Globus pallidus (tissue), 1 donor: Measurements from ENCODE around the gene ANKS1B.
A peak's percentile ranks its signal among the peaks of the same experiment; 100 is the strongest.
"Not testable (repeated sequence)": the region's sequence is repeated elsewhere in the genome, so short reads cannot be mapped to it uniquely, and the experiment has no call there.

Experiments
- DNase-seq: peaks from one replicate; pipeline ENCODE4 v3.0.0-alpha.2; 2015; ENCODE audit warnings: low spot score

Gene ANKS1B

DNA sequence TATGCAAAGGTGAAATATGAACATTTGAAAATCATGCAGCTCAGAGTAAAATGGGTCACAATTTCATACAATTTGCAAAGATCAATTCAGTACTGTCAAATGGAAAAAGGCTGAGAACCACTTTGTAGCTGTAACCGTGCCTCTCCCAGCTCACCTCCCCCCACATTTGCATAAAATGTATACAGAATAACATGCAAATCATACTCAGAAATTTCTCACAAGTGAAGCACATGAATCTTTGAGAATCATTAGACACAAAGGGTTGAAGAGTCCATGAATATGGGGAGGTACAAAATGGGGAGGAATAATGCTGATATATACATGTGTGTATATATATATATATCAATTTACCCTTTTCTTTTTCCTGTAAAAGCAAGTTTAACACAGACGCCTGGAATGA is 1177.5 kb downstream of the ANKS1B start:
- no peak for DNase-seq

DNA sequence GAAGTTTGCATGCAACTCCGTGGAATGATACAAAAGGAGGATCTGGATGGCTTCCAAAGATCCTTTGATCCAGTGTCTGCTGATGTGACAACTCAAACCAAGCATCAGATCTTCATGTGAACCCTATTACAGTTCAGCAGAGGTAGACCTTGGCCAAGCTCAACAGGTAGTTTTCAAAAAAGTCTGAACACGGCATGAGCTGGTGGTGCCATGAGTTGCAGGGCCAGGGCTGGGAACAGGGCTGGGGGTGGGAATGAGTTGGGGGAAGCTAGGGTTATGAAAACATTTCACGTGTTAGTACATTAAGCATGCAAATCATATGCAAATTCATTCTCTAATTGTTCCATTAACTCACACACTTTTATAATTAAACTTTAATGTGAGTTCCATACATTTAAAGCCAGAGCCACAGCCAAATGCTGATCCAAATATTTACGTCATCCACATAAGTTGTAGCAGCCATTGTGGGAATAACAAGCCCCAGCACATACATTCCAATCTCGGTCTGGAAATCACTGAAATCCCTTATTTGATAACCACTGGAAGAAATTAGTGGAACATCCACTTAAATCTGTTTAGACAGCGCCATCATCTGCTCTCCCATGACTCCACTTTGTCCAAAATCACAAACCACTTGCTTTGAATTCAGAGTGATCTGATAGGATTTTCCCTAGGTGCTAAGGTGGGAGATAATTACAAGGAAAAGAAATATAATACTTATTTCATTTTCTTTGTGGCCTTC is 1181.1 kb downstream of the ANKS1B start:
- DNase-seq, result no peak

DNA sequence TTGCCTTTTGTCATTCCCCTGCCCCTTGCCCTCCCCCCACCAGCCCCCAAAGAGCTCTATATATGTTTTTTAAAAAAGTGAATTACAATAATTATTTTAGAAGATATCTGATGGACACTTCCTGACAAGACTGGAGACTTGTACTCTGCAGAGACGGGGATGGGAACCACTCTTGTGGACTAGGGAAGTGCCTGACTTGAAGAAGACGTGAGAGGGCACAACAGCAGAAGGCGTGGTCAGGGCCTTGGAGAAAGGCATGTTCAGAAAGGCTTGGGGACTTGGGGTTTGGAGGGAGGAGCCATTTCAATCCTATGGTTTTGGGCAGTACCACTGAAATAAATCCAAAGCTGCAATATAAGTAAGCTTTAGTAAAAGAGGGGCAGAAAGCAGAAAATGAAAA is 1184.9 kb downstream of the ANKS1B start:
- DNase-seq, result no peak

DNA sequence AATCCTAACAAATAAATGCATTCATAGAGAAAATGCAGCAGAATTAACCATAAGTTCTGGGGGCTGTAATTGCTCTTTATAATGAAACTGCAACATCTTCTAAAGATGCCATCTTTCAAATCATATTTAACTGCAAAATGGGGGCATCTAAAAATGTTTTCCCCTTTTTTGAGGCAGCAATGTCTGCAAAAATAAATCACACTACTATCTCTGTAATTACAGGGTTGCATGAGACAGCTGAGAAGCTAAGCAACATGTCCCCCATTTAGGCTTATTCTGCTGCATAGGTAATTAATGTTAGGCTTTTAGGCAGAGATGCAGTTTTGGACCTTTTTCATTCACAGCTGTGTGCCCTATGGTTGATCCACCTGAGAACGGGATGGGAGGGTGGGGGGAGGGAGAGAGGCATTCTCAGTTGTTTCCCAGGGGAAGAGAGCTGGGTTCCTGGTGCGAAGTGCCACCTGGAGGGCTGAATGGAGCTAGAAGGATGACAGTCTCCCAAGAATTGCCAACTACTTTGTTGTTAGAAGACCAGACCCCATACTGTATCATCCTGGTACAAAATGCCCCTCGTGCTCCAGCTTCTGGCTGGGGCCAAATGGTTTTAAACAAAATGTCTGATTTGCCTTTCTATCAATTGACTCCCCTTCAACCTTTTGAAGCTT is 1185.5 kb downstream of the ANKS1B start:
- DNase-seq, result no peak

DNA sequence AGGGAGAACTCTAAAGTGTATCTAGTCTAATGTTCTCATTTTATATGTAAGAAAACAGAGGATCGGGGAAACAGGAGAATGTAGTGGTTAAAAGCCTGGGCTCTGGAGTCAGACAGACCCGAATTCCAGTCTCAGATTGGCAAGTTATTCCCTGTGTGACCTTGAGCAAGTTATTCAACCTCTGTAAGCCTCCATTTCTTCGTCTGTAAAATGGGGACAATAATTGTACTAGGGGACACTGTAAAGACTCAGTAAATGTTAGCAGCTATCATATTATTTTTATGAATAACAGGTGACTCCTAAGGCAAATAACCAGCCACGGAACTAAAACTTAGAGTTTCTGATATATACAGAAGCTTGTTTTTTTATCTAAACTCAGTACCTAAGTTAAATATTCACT is 1187.5 kb downstream of the ANKS1B start:
- no peak for DNase-seq

DNA sequence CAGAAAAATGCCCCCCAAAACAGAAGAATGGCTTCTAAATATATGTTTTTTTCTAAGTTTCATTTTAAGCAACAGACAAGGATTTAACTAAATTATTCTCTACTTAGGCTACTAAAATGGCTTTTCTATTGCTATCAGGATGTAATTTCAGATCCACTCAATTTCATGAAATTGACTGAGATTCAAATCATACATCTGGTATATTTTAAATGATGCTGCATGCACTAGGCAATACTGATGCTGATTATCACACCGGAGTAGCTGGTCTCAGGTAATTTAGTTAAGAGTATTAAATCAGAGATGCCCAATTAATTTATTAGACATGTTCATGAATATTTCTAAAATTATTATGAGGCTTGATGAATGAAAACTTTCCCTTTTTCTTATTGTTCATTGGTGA is 1188.0 kb downstream of the ANKS1B start:
- no peak for DNase-seq

DNA sequence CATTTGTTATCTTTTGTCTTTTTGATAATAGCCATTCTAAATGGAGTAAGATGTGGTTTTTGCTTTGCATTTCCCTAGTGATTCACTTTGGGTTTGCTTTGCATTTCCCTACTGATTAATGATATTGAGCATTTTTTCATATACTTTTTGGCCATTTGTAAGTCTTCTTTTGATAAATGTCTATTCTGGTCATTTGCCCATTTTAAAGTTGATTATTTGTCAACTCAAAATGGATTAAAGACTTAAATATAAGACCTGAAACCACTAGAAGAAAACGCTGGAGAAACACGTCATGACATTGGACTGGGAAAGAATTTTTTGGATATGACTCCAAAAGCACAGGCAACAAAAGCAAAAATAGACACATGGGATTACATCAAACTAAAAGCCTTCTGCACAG is 1191.6 kb downstream of the ANKS1B start:
- DNase-seq, result no peak

DNA sequence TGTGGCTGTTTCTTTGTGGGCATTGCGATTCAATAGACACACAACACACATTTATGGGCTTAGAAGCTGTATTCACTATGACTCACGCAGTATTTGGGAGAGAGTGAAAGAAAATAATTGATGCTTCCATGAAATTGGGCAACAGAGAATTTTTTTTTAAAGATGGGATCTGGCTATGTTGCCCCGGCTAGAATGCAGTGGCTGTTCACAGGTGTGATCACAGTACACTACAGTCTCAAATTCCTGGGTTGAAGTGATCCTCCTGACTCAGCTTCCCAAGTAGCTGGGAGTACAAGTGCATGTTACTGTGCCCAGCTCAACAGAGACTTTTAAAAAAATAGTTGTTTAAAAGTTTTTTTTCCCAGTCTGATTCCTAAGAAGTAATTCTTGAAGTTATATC is 1193.3 kb downstream of the ANKS1B start:
- no peak for DNase-seq

DNA sequence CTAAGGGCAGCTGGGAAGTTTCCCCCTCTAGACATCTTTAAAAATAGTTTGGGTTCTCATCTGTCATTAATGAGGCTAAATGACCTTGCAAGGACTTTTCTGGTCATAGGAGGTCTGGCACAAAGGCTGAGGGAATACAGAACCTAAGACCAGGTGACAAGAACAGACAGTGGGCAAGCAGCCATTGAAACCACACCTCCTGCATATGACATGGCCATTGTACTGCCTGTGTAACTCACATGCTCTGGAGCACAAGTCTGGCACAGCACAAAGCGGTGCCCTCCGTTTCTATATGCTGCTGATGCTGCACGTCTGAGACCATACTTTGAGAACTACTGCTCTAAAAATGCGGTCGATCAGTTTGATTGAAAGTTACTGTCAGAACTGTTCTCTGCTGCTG is 1196.3 kb downstream of the ANKS1B start:
- DNase-seq, result no peak

DNA sequence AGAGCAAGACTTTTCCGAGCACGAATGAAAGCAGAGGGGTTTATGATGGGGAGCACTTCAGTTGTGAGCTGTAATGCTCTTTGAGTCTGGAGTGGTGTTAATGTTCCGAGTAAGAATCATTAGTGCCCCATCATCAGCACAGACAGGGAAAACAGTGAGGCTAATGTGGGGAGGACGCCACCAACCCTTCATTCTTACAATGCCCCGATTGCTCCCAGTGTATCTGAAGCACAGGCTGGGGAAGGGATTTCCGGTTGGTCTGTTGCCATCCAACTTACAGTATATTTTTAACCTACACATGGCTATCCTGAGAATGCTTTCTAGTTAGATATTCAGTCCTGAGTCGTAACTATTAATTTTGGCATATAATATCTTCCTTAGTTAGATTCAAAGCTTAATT is 1198.1 kb downstream of the ANKS1B start:
- no peak for DNase-seq

DNA sequence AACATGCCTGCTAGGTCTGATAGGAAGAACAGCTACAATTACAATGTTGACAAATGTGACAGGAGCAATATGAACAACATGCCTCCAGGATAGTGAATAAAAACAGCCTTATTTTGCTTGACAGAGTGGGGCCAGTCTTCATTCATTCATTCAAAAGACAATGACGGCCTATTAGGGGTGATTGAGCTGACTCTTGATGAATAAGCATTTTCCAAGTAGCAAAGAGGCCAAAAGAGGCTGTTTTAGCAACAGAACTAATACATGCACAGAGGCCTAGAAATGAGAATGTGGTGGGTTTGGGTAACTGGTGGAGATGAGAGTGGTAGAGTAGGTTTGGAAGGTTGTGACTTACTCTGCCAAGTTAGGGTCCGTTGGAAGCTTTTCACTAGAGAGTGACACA is 1201.3 kb downstream of the ANKS1B start:
- DNase-seq, result no peak

DNA sequence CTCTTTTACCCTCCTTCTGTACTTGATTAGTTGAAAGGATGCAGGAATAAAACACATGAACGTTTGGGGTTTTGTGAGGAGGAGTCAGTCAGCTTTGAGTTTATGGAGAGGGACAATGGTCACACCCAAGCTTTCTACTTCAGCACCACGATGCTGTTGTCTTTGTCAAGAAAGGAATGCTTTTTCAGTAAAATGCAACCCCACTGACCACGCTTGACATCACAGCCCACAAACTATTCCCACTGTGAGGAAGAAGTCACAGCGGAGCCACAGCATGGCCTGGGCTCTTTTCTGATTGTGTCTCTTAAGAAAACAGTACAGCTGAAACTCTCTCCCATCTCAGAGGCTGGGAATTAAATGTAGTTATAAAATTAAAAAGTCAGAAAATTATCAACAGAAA is 1204.5 kb downstream of the ANKS1B start:
- DNase-seq, result no peak

DNA sequence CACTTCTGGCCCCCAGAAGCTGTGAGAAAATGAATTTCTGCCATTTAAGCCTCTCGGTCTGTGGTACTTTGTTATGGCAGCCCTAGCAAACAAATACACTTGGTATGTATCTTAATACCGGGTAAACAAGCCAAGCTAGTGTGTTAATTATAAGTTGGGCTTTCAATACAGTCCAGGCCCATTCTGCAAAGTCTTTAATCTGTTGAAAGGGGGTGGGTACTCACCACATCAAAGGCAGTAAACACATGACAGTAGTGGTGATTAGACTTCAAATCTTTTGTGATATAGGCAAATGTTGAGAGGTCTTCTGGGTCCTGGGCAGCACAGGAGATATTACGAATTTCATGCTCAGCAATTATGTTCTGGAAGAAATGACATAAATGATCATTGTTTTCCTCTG is 1211.9 kb downstream of the ANKS1B start:
- DNase-seq, result no peak

DNA sequence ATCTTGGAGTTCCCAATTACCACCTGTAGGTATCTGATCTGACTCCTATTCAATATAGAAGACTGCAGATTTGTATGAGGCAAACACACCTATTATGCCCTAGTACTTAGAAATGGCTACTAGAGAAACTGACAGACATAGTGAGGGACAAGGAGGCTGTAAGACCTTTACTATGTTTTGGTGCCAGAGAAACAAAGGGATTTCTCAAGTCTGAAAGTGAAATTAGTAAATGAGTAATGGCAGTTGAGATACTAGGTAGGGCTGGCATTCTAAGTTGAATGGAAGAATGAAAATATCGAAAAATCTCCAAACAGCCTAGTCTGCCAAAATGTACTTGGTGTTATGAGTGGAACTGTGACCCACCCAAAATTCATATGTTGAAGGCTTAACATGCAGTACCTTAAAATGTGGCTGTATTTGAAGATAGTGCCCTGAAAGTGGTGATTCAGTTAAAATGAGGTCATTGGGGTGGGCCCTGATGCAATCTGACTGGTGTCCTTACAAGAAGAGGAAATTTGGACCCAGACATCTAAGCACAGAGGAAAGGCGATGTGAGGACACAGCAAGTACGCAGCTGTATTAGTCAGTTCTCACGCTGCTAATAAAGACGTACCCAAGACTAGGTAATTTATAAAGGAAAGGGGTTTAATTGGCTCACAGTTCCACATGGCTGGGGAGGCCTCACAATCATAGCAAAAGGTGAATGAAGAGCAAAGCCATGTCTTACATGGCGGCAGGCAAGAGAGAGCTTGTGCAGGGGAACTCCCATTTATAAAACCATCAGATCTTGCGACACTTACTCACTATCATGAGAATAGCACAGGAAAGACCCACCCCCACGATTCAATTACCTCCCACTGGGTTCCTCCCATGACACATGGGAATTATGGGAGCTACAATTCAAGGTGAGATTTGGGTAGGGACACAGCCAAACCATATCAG is 1212.7 kb downstream of the ANKS1B start:
- DNase-seq, result no peak

DNA sequence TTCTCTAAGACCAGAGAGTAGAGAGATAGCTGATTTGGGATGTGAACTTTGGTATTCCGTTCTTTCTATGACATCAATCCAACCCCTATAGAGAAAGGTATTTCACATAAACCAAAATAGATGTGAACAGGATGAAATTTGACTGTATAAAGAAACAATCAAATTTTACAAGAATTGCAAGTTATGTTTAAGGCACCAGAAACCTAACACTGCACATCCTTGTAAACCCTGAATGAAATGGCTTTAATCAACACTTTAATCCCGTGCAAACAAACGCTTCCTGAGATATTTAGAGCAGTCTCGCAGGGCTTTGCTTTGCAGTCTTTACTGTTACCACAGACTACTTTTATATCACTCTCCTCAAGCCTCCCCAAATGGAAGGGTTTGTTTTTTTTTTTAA is 1214.5 kb downstream of the ANKS1B start:
- DNase-seq, result no peak

DNA sequence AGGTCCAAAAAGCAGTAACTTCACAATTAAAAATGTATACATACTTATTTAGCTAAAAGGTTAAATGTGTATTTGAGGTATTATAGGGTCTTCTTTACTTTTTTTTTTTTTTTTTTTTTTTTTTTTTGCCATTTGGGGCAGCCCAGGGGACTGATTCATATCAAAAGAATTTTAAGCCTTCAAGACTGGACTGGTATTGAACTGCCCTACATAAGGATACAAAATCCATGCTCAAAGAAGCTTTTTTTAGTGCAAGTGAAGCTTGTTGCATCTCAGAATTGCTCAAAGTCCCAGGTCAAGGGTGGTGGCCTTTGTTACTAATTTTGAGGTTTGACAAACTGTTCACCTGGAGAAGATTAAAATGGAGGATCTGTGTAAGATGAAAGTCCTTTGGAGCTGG is 1215.7 kb downstream of the ANKS1B start:
- no peak for DNase-seq

DNA sequence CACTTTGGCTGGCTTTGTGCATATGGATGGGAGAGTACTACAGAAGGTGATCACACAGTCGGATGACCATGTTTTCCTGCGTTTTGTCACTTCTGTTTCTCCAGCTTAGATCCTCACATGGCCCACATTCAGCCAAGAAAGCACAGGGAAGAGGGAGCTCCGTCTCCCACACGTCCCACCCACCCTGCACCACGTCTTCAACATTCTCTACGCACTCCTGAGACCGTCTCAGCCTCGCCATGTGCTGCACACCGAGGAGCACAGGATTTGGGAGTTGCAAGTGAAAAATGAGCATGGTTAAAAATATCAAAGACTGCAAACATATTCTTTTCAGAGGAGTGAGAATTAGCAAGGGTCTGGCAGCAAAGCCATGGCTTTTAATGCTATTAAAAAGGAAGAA is 1217.5 kb downstream of the ANKS1B start:
- DNase-seq, result no peak

DNA sequence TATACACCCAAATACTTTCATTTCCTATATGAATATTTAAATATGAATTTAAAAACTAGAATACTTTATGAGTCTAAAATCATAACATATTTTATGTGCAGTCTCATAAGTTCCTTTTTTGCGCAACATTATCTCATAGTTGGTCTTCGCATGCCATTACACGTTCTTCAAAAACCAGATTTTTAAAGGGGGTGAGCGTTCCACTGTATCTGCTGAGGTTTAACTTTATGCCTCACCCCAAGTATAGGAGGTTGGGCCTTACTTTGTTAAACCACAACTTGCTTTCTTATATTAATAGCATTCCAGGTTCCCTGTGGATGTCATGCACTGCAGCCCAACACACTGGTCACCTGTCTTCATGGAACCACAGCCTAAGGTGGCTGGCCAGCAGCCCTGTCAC is 1221.1 kb downstream of the ANKS1B start:
- DNase-seq, result no peak

DNA sequence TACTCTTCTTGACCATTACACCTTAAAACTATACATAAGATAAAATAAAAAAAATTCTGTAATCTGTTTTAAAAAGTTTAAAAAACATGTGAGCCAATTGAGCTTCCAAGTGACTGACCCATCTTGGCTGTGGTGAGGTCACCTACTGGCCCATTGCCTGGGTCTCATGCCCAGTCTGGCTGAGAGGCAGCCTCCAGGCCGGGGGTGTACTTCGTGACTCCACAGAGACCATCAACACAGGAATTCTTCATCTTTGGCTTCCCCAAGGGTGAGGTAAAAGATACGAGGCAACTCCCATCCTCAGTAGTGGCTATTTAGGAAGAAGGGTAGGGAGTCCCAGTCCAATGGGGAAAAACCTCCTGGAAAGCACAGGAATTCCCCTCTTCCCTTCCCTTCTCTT is 1226.4 kb downstream of the ANKS1B start:
- peak; percentile 92 for DNase-seq

DNA sequence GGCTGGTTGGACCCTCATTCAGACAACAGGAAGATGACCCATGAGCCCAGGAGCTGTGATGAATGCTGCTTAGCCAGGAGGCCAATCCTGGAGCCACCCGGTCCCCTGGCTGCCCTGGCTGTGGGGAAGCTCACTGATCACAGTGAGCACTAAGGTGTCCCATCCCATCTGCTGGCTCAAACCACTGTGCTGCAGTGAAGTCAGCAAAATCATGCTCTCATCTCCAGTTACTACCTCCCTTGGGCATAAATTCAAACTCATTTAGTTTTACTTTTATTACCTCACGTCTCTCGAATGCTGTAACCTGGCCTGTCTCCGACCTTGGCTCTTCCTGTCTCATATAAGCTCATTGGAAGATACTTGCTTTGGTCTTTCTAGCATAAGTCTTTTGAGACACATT is 1227.3 kb downstream of the ANKS1B start:
- DNase-seq, result no peak

DNA sequence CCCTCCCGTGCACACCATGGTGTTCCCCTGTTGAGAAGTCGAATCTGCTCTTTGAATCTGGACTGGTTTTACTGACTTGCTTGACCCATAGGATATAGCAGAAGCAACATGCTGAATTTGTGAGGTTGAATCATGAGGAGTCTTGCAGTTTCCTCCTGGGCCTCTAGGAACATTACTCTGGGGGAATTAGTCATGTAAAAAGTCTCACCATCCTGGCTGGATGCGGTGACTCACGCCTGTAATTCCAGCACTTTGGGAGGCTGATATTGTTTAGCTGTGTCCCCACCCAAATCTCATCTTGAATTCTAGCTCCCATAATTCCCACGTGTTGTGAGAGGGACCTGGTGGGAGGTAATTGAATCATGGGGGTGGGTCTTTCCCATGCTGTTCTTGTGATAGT is 1228.9 kb downstream of the ANKS1B start:
- DNase-seq, result not testable (repeated sequence)

DNA sequence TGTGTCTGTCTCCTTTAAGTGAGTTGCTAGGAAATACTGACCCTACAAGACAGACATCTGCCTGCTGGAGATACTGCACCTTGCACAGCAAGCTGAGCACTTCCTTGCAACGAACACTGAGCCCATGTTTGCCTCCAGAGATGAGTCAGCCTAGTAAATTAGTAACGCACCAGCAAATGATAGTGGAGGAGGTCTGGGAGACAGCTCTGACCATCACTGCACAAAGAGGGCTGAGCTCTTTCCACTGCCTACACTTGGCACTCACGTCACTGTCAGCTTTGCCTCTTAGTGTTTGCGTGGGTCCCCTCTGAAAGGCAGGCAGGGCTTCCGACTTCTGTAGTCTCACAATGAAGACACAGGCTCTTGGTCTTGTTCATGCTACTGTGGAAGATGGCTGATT is 1230.6 kb downstream of the ANKS1B start:
- DNase-seq, result peak; percentile 67

DNA sequence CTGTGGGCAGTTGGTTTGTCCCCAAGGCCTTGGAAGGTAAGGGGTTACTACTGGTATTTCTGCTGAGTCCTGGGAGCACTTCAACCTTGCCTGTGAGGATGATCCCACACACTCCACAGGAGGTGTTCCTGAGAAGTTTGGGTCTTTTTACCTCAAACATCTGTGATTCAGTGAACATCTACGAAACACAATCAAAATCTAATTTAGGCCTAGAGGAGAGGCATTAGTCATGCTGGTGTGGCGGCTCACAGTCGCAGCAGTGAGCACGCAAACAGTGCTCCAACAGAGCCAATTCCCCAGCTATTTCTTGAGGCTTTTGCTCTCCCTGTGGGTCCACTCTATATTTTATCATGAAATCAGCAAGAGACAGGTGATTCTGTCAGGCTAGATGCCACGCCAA is 1232.0 kb downstream of the ANKS1B start:
- no peak for DNase-seq
